Right lobe of liver (tissue), 6 donors: ENCODE results near the gene NWD2. TPM values are rescaled to one million over a fixed set of nuclear protein-coding genes. Genes with fewer than 3 reads are reported as not detected.
"Not testable (repeated sequence)": the region's sequence is repeated elsewhere in the genome, so short reads cannot be mapped to it uniquely, and the experiment has no call there.

Experiments used
- ATAC-seq, 4 donors: fragments of 200-7000 bp; cut with Tn5 transposase; one replicate each; pipeline ENCODE4 v1.9.1; 2020; ENCODE audit warnings: mild to moderate bottlenecking in 4 of 4, moderate library complexity in 4 of 4
- DNase-seq, 3 donors: peaks; one replicate each; pipeline ENCODE4 v3.0.0-alpha.2; 2020
- H3K27ac ChIP-seq, 3 donors: fragments of 200-600 bp; one replicate each; pipeline ENCODE4 v1.8.0; 2022
- H3K27me3 ChIP-seq, 2 donors: fragments of 200-600 bp; one replicate each; pipeline ENCODE4 v1.8.0; 2022
- H3K36me3 ChIP-seq, 4 donors: fragments of 200-600 bp; sonication (generic) in 1 of 4; one replicate each; pipeline versions ENCODE4 v1.5.1 to v1.8.0; 2017 to 2022; ENCODE audit warnings: control low read depth in 1 of 4
- H3K4me1 ChIP-seq, 4 donors: fragments of 200-600 bp; sonication (generic) in 1 of 4; one replicate each; pipeline versions ENCODE4 v1.5.1 to v1.8.0; 2017 to 2022; ENCODE audit warnings: control low read depth in 1 of 4
- H3K4me3 ChIP-seq, 3 donors: fragments of 200-600 bp; one replicate each; pipeline ENCODE4 v1.8.0; 2022
- H3K9me3 ChIP-seq, 4 donors: fragments of 200-600 bp; sonication (generic) in 1 of 4; one replicate each; pipeline versions ENCODE4 v1.5.1 to v1.8.0; 2017 to 2022; ENCODE audit warnings: control low read depth in 1 of 4
- POLR2A ChIP-seq: fragments of 450-650 bp; IDR thresholded peaks from one replicate; pipeline ENCODE4 v1.6.1; 2017; ENCODE audit warnings: antibody characterized with exemption, mild to moderate bottlenecking
- WGBS: methylation state at CpG from one replicate; pipeline ENCODE4 v1.1.6; 2018; ENCODE audit warnings: low coverage, low lambda C conversion rate; ENCODE audit not compliant: insufficient coverage; ENCODE audit errors: missing lambda C conversion rate; 5-methylcytosine and 5-hydroxymethylcytosine counted together
- intact Hi-C, 2 donors: fragments of 100-400 bp; cut with DNase I; formaldehyde crosslinking; loops; one replicate each; pipeline versions ENCODE4 v1.11.2 to v1.14.1; 2022
- microRNA-seq, 2 donors: library from miRNA; unstranded; fragments of <30 nt; microRNA quantifications; one replicate each; pipeline ENCODE4, GENCODE V29; 2019 to 2020
- small RNA-seq, 2 experiments: library from RNA; depleted of rRNA; stranded (forward); fragments of <200 nt; gene quantifications; one replicate each; pipeline ENCODE3, GENCODE V24; 2016
- total RNA-seq, 6 experiments: library from RNA; depleted of rRNA in 2 of 6; stranded (reverse); fragments of >200 nt in 2 of 6; fragmentation: NEBNext Ultra II Directional in 3 of 6; extraction: Animal tissue kit (Norgen Biotek cat#: 25700) in 3 of 6; gene quantifications; one replicate each; pipeline versions ENCODE4 v1.1.0 to v1.2.4, GENCODE V29; 2016 to 2023
- TF ChIP-seq, protein P1 (sequence below), 4 donors: fragments of 200-600 bp in 3 of 4; fragments of 450-650 bp in 1 of 4; IDR thresholded peaks; one replicate each; pipeline versions ENCODE4 v1.5.1 to v1.8.0; 2016 to 2022; ENCODE audit warnings: antibody characterized with exemption in 4 of 4, mild to moderate bottlenecking in 2 of 4
- donor health status: DM: no; HTN: yes; CAD: no.
- donor health status: DM: no; HTN: no; CAD: no.
- donor health status: DM: no; HTN: no; CAD: no.
- donor health status: DM: no; HTN: yes; CAD: no.
- donor health status: DM: no; HTN: yes; CAD: no.

Gene NWD2
- total RNA-seq, 6 experiments from 2014 or later: 0.05 TPM; not detected in 5

GRCh38 chr4:37489697-37490096 lies 245.2 kb downstream of the NWD2 start:
- no peak for DNase-seq
- Histone ChIP-seq H3K27me3 (no peaks in the 10 kb centered on the region), H3K27ac (peak overlapping the region; percentile 23 to 90 (median 80)), H3K4me1 (peaks cover 0 to 17% (median 0%) of the 10 kb centered on the region in 4 donors), H3K4me3 (no peak overlapping the region), H3K9me3 (no peaks in the 10 kb centered on the region), H3K36me3 (no peaks in the 10 kb centered on the region)
- intact Hi-C loops: no loop called here
- TF ChIP-seq POLR2A: no peak
- peak; percentile 48 to 67 (median 61) for ATAC-seq
- WGBS: 20% methylated on average over 1 of the region's 1 CpG

DNA sequence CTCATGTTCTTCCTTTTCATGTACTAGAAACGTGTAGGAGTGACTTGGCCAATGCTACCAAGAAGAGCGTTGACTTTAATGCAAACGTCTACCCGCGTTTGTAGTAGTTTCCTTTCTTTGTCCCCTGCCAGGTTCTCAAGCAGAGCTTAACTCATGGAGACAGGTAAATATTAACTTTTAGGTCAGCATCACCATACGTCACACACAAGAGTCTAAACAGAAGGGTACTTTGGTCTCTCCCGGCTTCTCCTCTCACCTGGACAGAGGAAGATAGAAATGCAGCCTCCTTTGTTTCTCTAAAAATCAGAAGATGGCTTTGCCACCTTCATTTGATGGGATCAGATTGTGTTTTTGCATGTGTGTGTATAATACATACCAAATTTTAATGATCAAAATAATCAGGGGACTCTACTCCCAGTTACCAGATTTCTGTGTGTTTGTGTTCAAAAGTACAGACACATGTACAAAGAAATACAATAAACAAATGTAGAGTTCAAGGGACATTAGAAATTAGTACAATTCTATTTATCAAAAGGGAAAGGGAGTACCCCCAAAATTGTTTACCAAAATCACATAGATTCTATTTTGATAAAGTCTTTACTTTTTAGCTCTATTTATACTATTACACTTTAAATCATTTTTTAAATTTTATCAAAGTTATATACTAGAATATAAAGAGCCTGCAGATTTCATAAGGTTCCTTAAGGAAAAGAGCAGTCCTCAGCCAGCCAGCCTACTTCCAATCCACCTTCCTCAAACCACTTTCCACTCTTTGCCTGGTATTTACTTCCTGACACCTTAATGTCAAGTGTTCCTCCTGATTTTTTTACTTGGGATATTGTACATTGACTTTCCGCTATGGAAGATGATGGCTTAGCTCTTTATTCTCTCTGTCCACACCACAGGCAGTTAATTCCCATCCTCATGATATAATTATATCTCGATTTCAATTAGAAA lies 246.1 kb downstream of the NWD2 start:
- Histone ChIP-seq H3K27me3 (no peaks in the 10 kb centered on the region), H3K4me1 (peaks cover 0 to 17% (median 0%) of the 10 kb centered on the region in 4 donors), H3K27ac (peak overlapping the region; percentile 23 to 90 (median 80)), H3K9me3 (no peaks in the 10 kb centered on the region), H3K4me3 (no peak overlapping the region), H3K36me3 (no peaks in the 10 kb centered on the region)
- ATAC-seq (peak; percentile 96 to 98 (median 96)), DNase-seq (no peak)
- WGBS: 48% methylated on average over 9 of the region's 9 CpGs
- intact Hi-C loops: no loop called here
- TF ChIP-seq POLR2A: no peak
- TF ChIP-seq, protein P1, sequence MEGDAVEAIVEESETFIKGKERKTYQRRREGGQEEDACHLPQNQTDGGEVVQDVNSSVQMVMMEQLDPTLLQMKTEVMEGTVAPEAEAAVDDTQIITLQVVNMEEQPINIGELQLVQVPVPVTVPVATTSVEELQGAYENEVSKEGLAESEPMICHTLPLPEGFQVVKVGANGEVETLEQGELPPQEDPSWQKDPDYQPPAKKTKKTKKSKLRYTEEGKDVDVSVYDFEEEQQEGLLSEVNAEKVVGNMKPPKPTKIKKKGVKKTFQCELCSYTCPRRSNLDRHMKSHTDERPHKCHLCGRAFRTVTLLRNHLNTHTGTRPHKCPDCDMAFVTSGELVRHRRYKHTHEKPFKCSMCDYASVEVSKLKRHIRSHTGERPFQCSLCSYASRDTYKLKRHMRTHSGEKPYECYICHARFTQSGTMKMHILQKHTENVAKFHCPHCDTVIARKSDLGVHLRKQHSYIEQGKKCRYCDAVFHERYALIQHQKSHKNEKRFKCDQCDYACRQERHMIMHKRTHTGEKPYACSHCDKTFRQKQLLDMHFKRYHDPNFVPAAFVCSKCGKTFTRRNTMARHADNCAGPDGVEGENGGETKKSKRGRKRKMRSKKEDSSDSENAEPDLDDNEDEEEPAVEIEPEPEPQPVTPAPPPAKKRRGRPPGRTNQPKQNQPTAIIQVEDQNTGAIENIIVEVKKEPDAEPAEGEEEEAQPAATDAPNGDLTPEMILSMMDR (IDR thresholded peaks at IDR 0.05): no peak

- H3K36me3 ChIP-seq, intact Hi-C loops, H3K9me3 ChIP-seq, H3K27me3 ChIP-seq, H3K4me3 ChIP-seq, H3K27ac ChIP-seq, DNase-seq, ATAC-seq: not testable (repeated sequence)
- whole genome bisulfite sequencing: 89% methylated on average over 4 of the region's 4 CpGs
- H3K4me1 ChIP-seq: peaks cover 0 to 25% (median 0%) of the 10 kb centered on the region in 4 donors
Observed at GRCh38 chr4:37495353-37495752, 250.8 kb downstream of the NWD2 start.

Small RNA genes lying within 50 kb of the gene (microRNA-seq; reads per million reads assigned to microRNA genes)
- 0 reads per million in 2 donors for gene MIR4801

Small RNA genes lying within 50 kb of the gene (small RNA-seq; reads per million reads assigned to genes)
- gene MIR4801: 0 reads per million in 2 experiments
